ENCODE results near the gene RIPOR2.
"Not testable (repeated sequence)": the region's sequence is repeated elsewhere in the genome, so short reads cannot be mapped to it uniquely, and the experiment has no call there.

Gene RIPOR2

DNA sequence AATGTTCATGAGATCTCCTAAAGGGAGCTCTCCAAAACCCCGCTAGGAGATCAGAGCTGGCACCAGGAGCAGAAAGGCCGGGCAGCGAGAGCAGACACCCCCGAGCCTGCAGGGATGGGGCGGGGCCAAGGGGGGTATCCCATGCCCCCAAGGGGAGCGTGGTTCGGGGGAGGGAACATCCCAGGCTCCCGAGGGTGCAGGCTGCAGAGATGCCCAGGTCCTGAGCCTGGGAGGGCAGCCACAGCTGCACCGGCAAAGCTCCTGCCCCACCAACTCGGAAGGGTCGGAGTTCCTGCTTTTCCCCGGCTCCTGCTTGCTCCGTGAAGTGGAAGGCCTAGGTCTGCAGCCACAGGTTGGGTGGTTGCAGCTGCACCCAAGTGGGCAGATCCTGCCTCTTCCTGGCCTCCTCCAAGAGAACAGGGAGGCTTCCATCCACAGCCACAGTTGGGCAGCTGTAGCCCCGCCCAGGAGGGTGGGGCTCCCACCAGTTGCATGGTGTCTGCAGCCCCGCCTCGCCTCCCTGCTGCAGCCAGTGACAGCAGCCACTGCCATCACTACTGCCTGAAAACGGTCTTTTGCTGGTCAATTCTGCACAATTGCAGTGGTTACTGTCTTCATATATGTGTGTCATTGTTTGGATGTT, 174.4 kb downstream of the RIPOR2 start:
- no peak for DNase-seq (ENCODE audit: low read depth)

DNA sequence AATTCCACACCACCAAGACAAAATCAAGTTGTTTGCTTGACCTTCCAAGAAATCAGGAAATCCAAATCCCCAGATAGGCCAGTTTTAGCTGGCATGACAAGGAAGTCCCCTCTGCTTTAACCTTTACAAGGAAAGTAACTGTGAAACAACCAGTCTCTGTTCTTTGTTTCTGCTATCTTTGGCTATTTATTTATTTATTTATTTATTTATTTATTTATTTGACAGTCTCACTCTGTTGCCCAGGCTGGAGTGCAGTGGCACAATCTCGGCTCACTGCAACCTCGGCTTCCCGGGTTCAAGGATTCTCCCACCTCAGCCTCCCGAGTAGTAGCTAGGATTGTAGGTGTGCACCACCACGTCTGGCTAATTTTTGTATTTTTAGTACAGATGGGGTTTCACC, 175.6 kb downstream of the RIPOR2 start:
- no peak for DNase-seq (ENCODE audit: low read depth)

DNA sequence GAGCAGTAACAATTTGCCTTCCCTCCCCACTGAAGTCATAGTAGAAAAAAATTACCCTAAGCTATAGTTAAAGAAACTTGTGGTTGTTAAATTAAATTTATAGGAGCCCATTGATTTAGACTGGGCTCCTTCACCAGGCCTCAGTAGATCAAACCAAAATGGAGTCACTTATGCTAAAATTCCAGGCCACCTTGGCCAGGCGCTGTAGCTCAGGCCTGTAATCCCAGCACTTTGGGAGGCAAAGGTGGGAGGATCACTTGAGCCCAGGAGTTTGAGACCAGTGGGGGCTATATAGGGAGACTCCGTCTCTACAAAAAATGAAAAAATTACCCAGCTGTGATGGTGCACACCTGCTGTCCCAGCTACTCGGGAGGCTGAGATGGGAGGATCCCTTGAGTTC, 176.0 kb downstream of the RIPOR2 start:
- DNase-seq (ENCODE audit: low read depth) = no peak

DNA sequence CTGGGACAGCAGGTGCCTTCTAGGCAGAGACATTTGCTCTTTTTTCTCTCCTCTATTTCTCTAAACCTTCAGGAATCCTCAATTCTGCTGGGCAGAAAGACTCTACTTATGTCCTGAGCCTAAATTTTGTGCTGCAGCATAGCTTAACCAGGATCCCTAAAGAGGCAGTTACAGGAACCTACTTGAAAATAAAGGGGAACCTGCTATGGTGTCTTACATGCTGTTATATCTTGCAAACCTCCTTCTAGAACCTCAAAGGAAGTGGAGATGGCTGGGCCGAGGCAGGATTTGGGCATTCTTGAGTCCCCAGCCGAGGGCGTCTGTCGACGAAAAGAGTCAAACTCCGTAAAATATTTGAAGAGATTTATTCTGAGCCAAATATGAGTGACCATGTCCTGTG, 178.1 kb downstream of the RIPOR2 start:
- no peak for DNase-seq (ENCODE audit: low read depth)

DNA sequence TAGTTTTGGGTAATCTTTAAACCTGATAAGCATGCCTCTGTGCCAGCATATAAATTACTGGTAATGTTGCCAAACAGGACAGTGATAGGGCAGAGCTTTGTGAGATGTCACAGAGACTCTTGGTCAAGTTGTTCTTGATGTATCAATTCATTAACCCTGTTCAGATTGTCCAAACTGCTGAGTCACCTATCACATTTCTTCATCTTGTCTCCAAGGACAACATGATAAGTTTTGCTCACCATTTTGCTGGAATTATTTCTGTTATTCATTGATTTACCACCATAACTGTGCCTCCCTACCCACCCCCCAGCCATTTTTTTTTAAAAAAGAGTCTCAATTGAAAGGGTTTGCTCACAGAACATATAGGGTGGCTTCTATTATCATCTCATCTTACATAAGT, 180.5 kb downstream of the RIPOR2 start:
- no peak for DNase-seq (ENCODE audit: low read depth)

DNA sequence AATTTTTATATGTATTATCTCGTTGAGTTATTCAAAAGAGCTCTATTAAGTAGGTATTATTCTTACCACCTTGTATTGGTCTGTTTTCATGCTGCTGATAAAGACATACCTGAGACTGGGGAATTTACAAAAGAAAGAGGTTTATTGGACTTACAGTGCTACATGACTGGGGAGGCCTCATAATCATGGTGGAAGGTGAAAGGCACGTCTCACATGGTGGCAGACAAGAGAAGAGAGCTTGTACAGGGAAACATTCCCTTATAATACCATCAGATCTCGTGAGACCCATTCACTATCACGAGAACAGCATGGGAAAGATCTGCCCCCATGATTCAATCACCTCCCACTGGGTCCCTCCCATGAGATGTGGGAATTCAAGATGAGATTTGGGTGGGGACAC, 181.4 kb downstream of the RIPOR2 start:
- not testable (repeated sequence) for DNase-seq (ENCODE audit: low read depth)

Data from GM04504 (cell line).